Liver (tissue), 9 donors: Measurements from ENCODE around the gene BAIAP2L1. TPM values are rescaled to one million over a fixed set of nuclear protein-coding genes. Genes with fewer than 3 reads are reported as not detected.

ENCODE experiments used
- DNase-seq: peaks from one replicate; pipeline ENCODE4 v3.0.0-alpha.2; 2017; ENCODE audit warnings: low spot score
- H3K27ac ChIP-seq, 2 donors: one replicate each; pipeline ENCODE4 v1.7.0; 2013; ENCODE audit warnings: inconsistent platforms in 2 of 2, low read length in 2 of 2, control low read depth in 1 of 2, low read depth in 1 of 2, mild to moderate bottlenecking in 1 of 2
- H3K27me3 ChIP-seq, 4 donors: one replicate each; pipeline versions ENCODE4 v1.6.1 to v1.7.0; 2013; ENCODE audit warnings: low read length in 3 of 4, inconsistent platforms in 1 of 4, mild to moderate bottlenecking in 1 of 4, moderate library complexity in 1 of 4; ENCODE audit not compliant: control insufficient read depth in 4 of 4, insufficient read depth in 4 of 4
- H3K36me3 ChIP-seq, 4 donors: one replicate each; pipeline versions ENCODE4 v1.6.1 to v1.7.0; 2013; ENCODE audit warnings: low read length in 3 of 4, mild to moderate bottlenecking in 3 of 4, low read depth in 1 of 4, moderate library complexity in 1 of 4; ENCODE audit not compliant: control insufficient read depth in 4 of 4, insufficient read depth in 3 of 4
- H3K4me1 ChIP-seq, 4 donors: one replicate each; pipeline versions ENCODE4 v1.6.1 to v1.7.0; 2013; ENCODE audit warnings: low read length in 3 of 4, mild to moderate bottlenecking in 3 of 4, moderate library complexity in 1 of 4; ENCODE audit not compliant: control insufficient read depth in 4 of 4, insufficient read depth in 4 of 4
- H3K4me3 ChIP-seq, 3 donors: one replicate each; pipeline versions ENCODE4 v1.6.1 to v1.7.0; 2013; ENCODE audit warnings: low read length in 3 of 3, control low read depth in 1 of 3, low read depth in 1 of 3, mild to moderate bottlenecking in 1 of 3
- H3K9ac ChIP-seq, 2 donors: one replicate each; pipeline ENCODE4 v1.7.0; 2013; ENCODE audit warnings: low read length in 2 of 2, mild to moderate bottlenecking in 2 of 2, moderate library complexity in 2 of 2, control low read depth in 1 of 2, low read depth in 1 of 2
- H3K9me3 ChIP-seq, 4 donors: one replicate each; pipeline versions ENCODE4 v1.6.1 to v1.7.0; 2013; ENCODE audit warnings: low read length in 3 of 4; ENCODE audit not compliant: control insufficient read depth in 4 of 4
- ATF3 ChIP-seq: IDR thresholded peaks from 2 replicates; pipeline ENCODE4 v1.6.1; 2016; ENCODE audit warnings: antibody characterized with exemption
- CTCF ChIP-seq: fragments of 150-350 bp; IDR thresholded peaks from 2 replicates; pipeline ENCODE4 v1.5.1; 2017; ENCODE audit warnings: improper control_type of control experiment, low read depth, low read length; ENCODE audit not compliant: missing input control
- EGR1 ChIP-seq, 2 donors: IDR thresholded peaks; 2 replicates each; pipeline ENCODE4 v1.6.1; 2016 to 2018; ENCODE audit warnings: antibody characterized with exemption in 2 of 2, low read depth in 2 of 2
- FOXA1 ChIP-seq: IDR thresholded peaks from 2 replicates; pipeline ENCODE4 v1.6.1; 2016; ENCODE audit warnings: antibody characterized with exemption
- FOXA2 ChIP-seq: IDR thresholded peaks from 2 replicates; pipeline ENCODE4 v1.6.1; 2016; ENCODE audit warnings: antibody characterized with exemption
- GABPA ChIP-seq, 2 donors: IDR thresholded peaks in 1 of 2; conservative IDR thresholded peaks in 1 of 2; 2 replicates each; pipeline ENCODE4 v1.6.1; 2016; ENCODE audit warnings: antibody characterized with exemption in 2 of 2, mild to moderate bottlenecking in 1 of 2, moderate library complexity in 1 of 2
- HNF4A ChIP-seq, 2 donors: conservative IDR thresholded peaks; 2 replicates each; pipeline ENCODE4 v1.6.1; 2016; ENCODE audit warnings: antibody characterized with exemption in 2 of 2, mild to moderate bottlenecking in 2 of 2
- HNF4G ChIP-seq: IDR thresholded peaks from 2 replicates; pipeline ENCODE4 v1.6.1; 2016; ENCODE audit warnings: antibody characterized with exemption
- JUND ChIP-seq, 2 donors: IDR thresholded peaks; 2 replicates each; pipeline ENCODE4 v1.6.1; 2016; ENCODE audit warnings: antibody characterized with exemption in 2 of 2
- MAX ChIP-seq: IDR thresholded peaks from 2 replicates; pipeline ENCODE4 v1.6.1; 2016; ENCODE audit warnings: antibody characterized with exemption
- NR2F2 ChIP-seq: IDR thresholded peaks from 2 replicates; pipeline ENCODE4 v1.6.1; 2016; ENCODE audit warnings: antibody characterized with exemption
- RAD21 ChIP-seq, 2 donors: IDR thresholded peaks; 2 replicates each; pipeline ENCODE4 v1.6.1; 2016; ENCODE audit warnings: antibody characterized with exemption in 2 of 2, mild to moderate bottlenecking in 2 of 2
- REST ChIP-seq: IDR thresholded peaks from 2 replicates; pipeline ENCODE4 v1.6.1; 2016; ENCODE audit warnings: antibody characterized with exemption, mild to moderate bottlenecking
- RXRA ChIP-seq, 2 donors: IDR thresholded peaks; 2 replicates each; pipeline ENCODE4 v1.6.1; 2017 to 2018; ENCODE audit warnings: antibody characterized with exemption in 2 of 2, mild to moderate bottlenecking in 1 of 2
- SP1 ChIP-seq: IDR thresholded peaks from 2 replicates; pipeline ENCODE4 v1.6.1; 2018; ENCODE audit warnings: antibody characterized with exemption, mild to moderate bottlenecking
- TAF1 ChIP-seq: conservative IDR thresholded peaks from 2 replicates; pipeline ENCODE4 v1.6.1; 2016; ENCODE audit warnings: antibody characterized with exemption, mild to moderate bottlenecking
- YY1 ChIP-seq: IDR thresholded peaks from 2 replicates; pipeline ENCODE4 v1.6.1; 2016; ENCODE audit warnings: antibody characterized with exemption, mild to moderate bottlenecking
- ZBTB33 ChIP-seq: IDR thresholded peaks from 2 replicates; pipeline ENCODE4 v1.6.1; 2016; ENCODE audit warnings: antibody characterized with exemption
- WGBS: extraction: QIAGEN DNeasy Blood & Tissue Kit; methylation state at CpG from one replicate; pipeline ENCODE4 v1.1.7; 2013; 5-methylcytosine and 5-hydroxymethylcytosine counted together
- polyA plus RNA-seq, 2 donors: library from polyadenylated mRNA; stranded (reverse) in 1 of 2; unstranded in 1 of 2; fragments of 200-250 nt in 1 of 2; fragments of >200 nt in 1 of 2; fragmentation: Nextera tagmentation in 1 of 2; extraction: Ambion mirVana in 1 of 2; gene quantifications; one replicate each; pipeline versions ENCODE4 v1.2.1 to v1.2.3, GENCODE V29; 2013 to 2015
- total RNA-seq, 2 donors: library from RNA; depleted of rRNA; stranded (reverse); fragments of >200 nt; gene quantifications; one replicate each; pipeline ENCODE4 v1.2.3, GENCODE V29; 2014
- donor health status: healthy.
- donor health status: healthy.
- donor health status: healthy.
- donor health status: healthy.
- donor health status: healthy.

BAIAP2L1 gene
- total and polyA plus RNA-seq, 4 donors = 5.4 to 8.9 (median 8.7) TPM

GRCh38 chr7:98251601-98252424, 149.1 kb downstream of the BAIAP2L1 start, which contains the start of gene TECPR1:
TECPR1 (minus strand) TSS chr7:98252232; CDS start chr7:98246146, 6,086 bp downstream.
- Histone ChIP-seq H3K27ac (peak within 1 kb of the TSS; percentile 62 to 70), H3K27me3 (no peaks in the 10 kb centered on the region), H3K4me3 (peak within 1 kb of the TSS; percentile 74 to 90 (median 85)), H3K9ac (peak within 1 kb of the TSS; percentile 10 to 40), H3K36me3 (peaks cover 0 to 3% (median 2%) of the 10 kb centered on the region in 4 donors), H3K4me1 (peaks cover 10 to 23% (median 16%) of the 10 kb centered on the region in 4 donors), H3K9me3 (no peaks in the 10 kb centered on the region)
- TF ChIP-seq FOXA1 (no peak), SP1 (peak; percentile 79), HNF4A (conservative IDR thresholded peaks at IDR 0.05) (peak in 1 of 2 donors; percentile 84), JUND (IDR thresholded peaks at IDR 0.05) (no peak), GABPA (IDR thresholded peaks at IDR 0.05 in 1 of 2, conservative IDR thresholded peaks at IDR 0.05 in 1 of 2) (peak; percentile 52 to 91), NR2F2 (peak; percentile 17), RXRA (IDR thresholded peaks at IDR 0.05) (peak; percentile 32 to 47), HNF4G (peak; percentile 75)
- DNase-seq = peak; percentile 94
- WGBS = under 1% methylated on average over 69 of the region's 69 CpGs

GRCh38 chr7:98251231-98251600, 149.7 kb downstream of the BAIAP2L1 start:
- Histone ChIP-seq H3K9ac (peak overlapping the region in 1 of 2 donors; percentile 10), H3K36me3 (no peaks in the 10 kb centered on the region), H3K9me3 (no peaks in the 10 kb centered on the region), H3K4me1 (peaks cover 10 to 23% (median 16%) of the 10 kb centered on the region in 4 donors), H3K4me3 (peak overlapping the region; percentile 62 to 90 (median 74)), H3K27me3 (no peaks in the 10 kb centered on the region), H3K27ac (peak overlapping the region; percentile 20 to 70)
- no peak for DNase-seq
- no peak for TF ChIP-seq ATF3
- no peak for TF ChIP-seq RXRA (IDR thresholded peaks at IDR 0.05)
- no peak for TF ChIP-seq NR2F2
- no peak for TF ChIP-seq CTCF
- TF ChIP-seq MAX = no peak
- no peak for TF ChIP-seq GABPA (IDR thresholded peaks at IDR 0.05 in 1 of 2, conservative IDR thresholded peaks at IDR 0.05 in 1 of 2)
- no peak for TF ChIP-seq FOXA1
- no peak for TF ChIP-seq SP1
- TF ChIP-seq HNF4G = no peak
- no peak for TF ChIP-seq FOXA2
- TF ChIP-seq REST = no peak
- TF ChIP-seq JUND (IDR thresholded peaks at IDR 0.05) = no peak
- no peak for TF ChIP-seq ZBTB33
- TF ChIP-seq YY1 = no peak
- no peak for TF ChIP-seq TAF1
- TF ChIP-seq EGR1 (IDR thresholded peaks at IDR 0.05; ENCODE audit: low read depth in 2 of 2) = no peak
- TF ChIP-seq RAD21 (IDR thresholded peaks at IDR 0.05) = no peak
- no peak for TF ChIP-seq HNF4A (conservative IDR thresholded peaks at IDR 0.05)
- WGBS = 38% methylated on average over 9 of the region's 9 CpGs
